Transverse colon (tissue), 4 donors: ENCODE data around the gene KSR1. TPM values are rescaled to one million over a fixed set of nuclear protein-coding genes. Genes with fewer than 3 reads are reported as not detected.
"Not testable (repeated sequence)": the region's sequence is repeated elsewhere in the genome, so short reads cannot be mapped to it uniquely, and the experiment has no call there.

Experiments used
- DNase-seq: peaks from one replicate; pipeline ENCODE4 v3.0.0-alpha.2; 2019
- H3K27ac ChIP-seq, 4 donors: fragments of 200-600 bp; sonication (generic); 2 replicates each; pipeline ENCODE4 v1.5.1; 2016 to 2018; ENCODE audit warnings: inconsistent platforms in 4 of 4
- H3K27me3 ChIP-seq: fragments of 200-600 bp; sonication (generic); 2 replicates; pipeline ENCODE4 v1.5.1; 2017; ENCODE audit warnings: inconsistent platforms
- H3K36me3 ChIP-seq, 4 donors: fragments of 200-600 bp; sonication (generic); 2 replicates each; pipeline ENCODE4 v1.5.1; 2017 to 2019; ENCODE audit warnings: inconsistent platforms in 4 of 4
- H3K4me1 ChIP-seq, 4 donors: fragments of 200-600 bp; sonication (generic); 2 replicates each; pipeline ENCODE4 v1.5.1; 2017 to 2020; ENCODE audit warnings: inconsistent platforms in 4 of 4
- H3K4me3 ChIP-seq, 4 donors: fragments of 200-600 bp; sonication (generic); 1 replicate in 1 of 4; 2 replicates in 3 of 4; pipeline versions ENCODE4 v1.5.1 to v1.6.1; 2017 to 2019; ENCODE audit warnings: inconsistent platforms in 4 of 4
- H3K9me3 ChIP-seq, 2 donors: fragments of 200-600 bp; sonication (generic); 2 replicates each; pipeline ENCODE4 v1.5.1; 2017 to 2019; ENCODE audit warnings: inconsistent platforms in 2 of 2
- EP300 ChIP-seq: sonication (generic); formaldehyde crosslinking; IDR thresholded peaks from one replicate; pipeline ENCODE4 v1.6.1; 2017; ENCODE audit warnings: antibody characterized with exemption, low read depth
- POLR2A ChIP-seq: fragments of 450-650 bp; IDR thresholded peaks from one replicate; pipeline ENCODE4 v1.6.1; 2016; ENCODE audit warnings: antibody characterized with exemption, mild to moderate bottlenecking, moderate library complexity
- POLR2AphosphoS5 ChIP-seq, 3 donors: sonication (generic); formaldehyde crosslinking; IDR thresholded peaks; one replicate each; pipeline ENCODE4 v1.6.1; 2016; ENCODE audit warnings: antibody characterized with exemption in 3 of 3
- WGBS, 2 donors: methylation state at CpG; one replicate each; pipeline ENCODE4 v1.1.5; 2018; ENCODE audit warnings: low coverage in 1 of 2; 5-methylcytosine and 5-hydroxymethylcytosine counted together
- in situ Hi-C, 4 donors: fragments of 200-750 bp; cut with MboI; loops; one replicate each; pipeline versions ENCODE4 v1.15.0 to v1.15.1; 2017; ENCODE audit warnings: low sequenced_read_pairs in 3 of 4, low pct_ligation_motif_present in 1 of 4, low pct_unique_long_range_greater_than_20kb in 1 of 4
- intact Hi-C: fragments of 100-400 bp; cut with DNase I; formaldehyde crosslinking; loops from one replicate; pipeline ENCODE4 v1.15.1; 2023; ENCODE audit warnings: low total_unique reads
- total RNA-seq, 4 donors: library from RNA; depleted of rRNA; stranded (reverse); fragments of >200 nt; gene quantifications; one replicate each; pipeline ENCODE4 v1.1.0, GENCODE V29; 2016
- TF ChIP-seq, protein P1 (sequence below), 5 experiments: fragments of 200-600 bp in 3 of 5; fragments of 450-650 bp in 2 of 5; sonication (generic) in 3 of 5; IDR thresholded peaks; 1 replicate in 2 of 5; 2 replicates in 3 of 5; pipeline ENCODE4 v1.5.1; 2016 to 2017; ENCODE audit warnings: antibody characterized with exemption in 5 of 5, inconsistent platforms in 3 of 5, mild to moderate bottlenecking in 2 of 5, moderate library complexity in 1 of 5

KSR1 gene
- total RNA-seq, 4 donors from 2014 or later: 8.2 to 55.7 (median 30.9) TPM

GRCh38 chr17:27421111-27421510 lies 35.1 kb upstream of the KSR1 start:
- in situ Hi-C loops: no loop called here
- no peak overlapping the region for H3K4me3 ChIP-seq
- WGBS, 2 donors: 96% methylated on average over 10 of the region's 10 CpGs; no CpG with 5 or more reads in 1 of the 2 donors

GRCh38 chr17:27421626-27422025 lies 34.6 kb upstream of the KSR1 start:
- H3K36me3 ChIP-seq, intact Hi-C loops, H3K9me3 ChIP-seq, H3K4me1 ChIP-seq, H3K4me3 ChIP-seq, H3K27me3 ChIP-seq, H3K27ac ChIP-seq, DNase-seq, in situ Hi-C loops: not testable (repeated sequence)
- WGBS, 2 donors: 89 to 100% methylated on average over 1 to 6 of the region's 6 CpGs

More at GRCh38 chr17:27421111-27421510, 35.1 kb upstream of the KSR1 start:
- intact Hi-C loops: no loop called here
- no peak overlapping the region for H3K27ac ChIP-seq
- no peaks in the 10 kb centered on the region for H3K27me3 ChIP-seq
- H3K36me3 ChIP-seq: no peaks in the 10 kb centered on the region
- H3K4me1 ChIP-seq: no peaks in the 10 kb centered on the region
- no peak for TF ChIP-seq EP300
- DNase-seq: no peak
- no peaks in the 10 kb centered on the region for H3K9me3 ChIP-seq

DNA sequence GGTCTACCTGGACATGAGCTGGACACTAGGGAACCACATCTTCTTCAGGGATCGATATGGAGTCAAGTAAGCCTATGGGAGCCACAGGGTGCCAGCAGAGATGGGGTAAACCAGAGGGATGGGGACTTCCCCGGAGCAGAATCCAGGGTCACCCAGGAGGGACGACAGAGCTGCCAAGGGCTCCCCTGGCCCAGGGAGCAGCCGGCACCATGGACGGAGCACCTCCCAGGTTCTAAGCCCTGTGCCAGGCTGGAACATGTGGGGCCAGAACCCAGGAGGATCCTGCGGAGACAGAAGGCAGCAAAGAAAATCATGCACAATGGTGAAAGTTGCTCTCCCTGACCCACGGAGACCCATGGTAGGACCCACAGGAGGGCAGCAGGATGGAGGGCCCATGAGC lies 33.6 kb upstream of the KSR1 start:
- H3K36me3 ChIP-seq: no peaks in the 10 kb centered on the region
- in situ Hi-C loops: no loop called here

GRCh38 chr17:27423651-27424050 lies 32.6 kb upstream of the KSR1 start:
- H3K27me3 ChIP-seq: no peaks in the 10 kb centered on the region
- H3K27ac ChIP-seq: no peak overlapping the region
- WGBS, 2 donors: 76 to 88% methylated on average over 3 of the region's 3 CpGs
- no peak overlapping the region for H3K4me3 ChIP-seq
- intact Hi-C loops (no loop called here), in situ Hi-C loops (no loop called here)
- DNase-seq: no peak
- H3K9me3 ChIP-seq: no peaks in the 10 kb centered on the region
- no peaks in the 10 kb centered on the region for H3K4me1 ChIP-seq
- H3K36me3 ChIP-seq: no peaks in the 10 kb centered on the region
- TF ChIP-seq, protein P1, sequence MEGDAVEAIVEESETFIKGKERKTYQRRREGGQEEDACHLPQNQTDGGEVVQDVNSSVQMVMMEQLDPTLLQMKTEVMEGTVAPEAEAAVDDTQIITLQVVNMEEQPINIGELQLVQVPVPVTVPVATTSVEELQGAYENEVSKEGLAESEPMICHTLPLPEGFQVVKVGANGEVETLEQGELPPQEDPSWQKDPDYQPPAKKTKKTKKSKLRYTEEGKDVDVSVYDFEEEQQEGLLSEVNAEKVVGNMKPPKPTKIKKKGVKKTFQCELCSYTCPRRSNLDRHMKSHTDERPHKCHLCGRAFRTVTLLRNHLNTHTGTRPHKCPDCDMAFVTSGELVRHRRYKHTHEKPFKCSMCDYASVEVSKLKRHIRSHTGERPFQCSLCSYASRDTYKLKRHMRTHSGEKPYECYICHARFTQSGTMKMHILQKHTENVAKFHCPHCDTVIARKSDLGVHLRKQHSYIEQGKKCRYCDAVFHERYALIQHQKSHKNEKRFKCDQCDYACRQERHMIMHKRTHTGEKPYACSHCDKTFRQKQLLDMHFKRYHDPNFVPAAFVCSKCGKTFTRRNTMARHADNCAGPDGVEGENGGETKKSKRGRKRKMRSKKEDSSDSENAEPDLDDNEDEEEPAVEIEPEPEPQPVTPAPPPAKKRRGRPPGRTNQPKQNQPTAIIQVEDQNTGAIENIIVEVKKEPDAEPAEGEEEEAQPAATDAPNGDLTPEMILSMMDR (IDR thresholded peaks at IDR 0.05): no peak
- no peak for TF ChIP-seq POLR2A
- TF ChIP-seq EP300: no peak
- no peak for TF ChIP-seq POLR2AphosphoS5 (IDR thresholded peaks at IDR 0.05)

More for the DNA sequence above, 33.6 kb upstream of the KSR1 start:
- Histone ChIP-seq H3K27ac (no peak overlapping the region), H3K27me3 (no peaks in the 10 kb centered on the region), H3K4me1 (no peaks in the 10 kb centered on the region), H3K4me3 (no peak overlapping the region), H3K9me3 (no peaks in the 10 kb centered on the region)
- TF ChIP-seq EP300 (no peak), POLR2A (no peak), POLR2AphosphoS5 (IDR thresholded peaks at IDR 0.05) (no peak)
- TF ChIP-seq, protein P1 (IDR thresholded peaks at IDR 0.05): no peak
- intact Hi-C loops: no loop called here
- DNase-seq: no peak
- WGBS, 2 donors: 89% methylated on average over 7 of the region's 7 CpGs; no CpG with 5 or more reads in 1 of the 2 donors

- TF ChIP-seq EP300: no peak
- TF ChIP-seq, protein P1 (IDR thresholded peaks at IDR 0.05): no peak
- no peak for TF ChIP-seq POLR2A
- TF ChIP-seq POLR2AphosphoS5 (IDR thresholded peaks at IDR 0.05): no peak
- intact Hi-C loops: no loop called here
- WGBS, 2 donors: 84% methylated on average over 10 of the region's 10 CpGs; no CpG with 5 or more reads in 1 of the 2 donors
- H3K27ac ChIP-seq: no peak overlapping the region
- no peak for DNase-seq
- H3K4me3 ChIP-seq: no peak overlapping the region
- H3K9me3 ChIP-seq: no peaks in the 10 kb centered on the region
- in situ Hi-C loops: no loop called here
- H3K4me1 ChIP-seq: no peaks in the 10 kb centered on the region
- no peaks in the 10 kb centered on the region for H3K27me3 ChIP-seq
- H3K36me3 ChIP-seq: no peaks in the 10 kb centered on the region
Measured at GRCh38 chr17:27424516-27424915, 31.7 kb upstream of the KSR1 start.
